ENCODE results near the gene MAGED1.

The MAGED1 gene

GRCh38 chrX:51892921-51893745 lies at the start of gene MAGED1:
Gene MAGED1, plus strand, starts transcription at chrX:51893623. Its CDS starts 682 bp downstream, at chrX:51894305.
- peak; percentile 63 for DNase-seq

GRCh38 chrX:51847463-51847862 lies 46.0 kb upstream of the MAGED1 start:
- DNase-seq, result no peak

- DNase-seq, result no peak
Measured at GRCh38 chrX:51851507-51852085, 41.8 kb upstream of the MAGED1 start.

- no peak for DNase-seq
Measured at GRCh38 chrX:51852096-51852495, 41.3 kb upstream of the MAGED1 start.

GRCh38 chrX:51852621-51853020 lies 40.8 kb upstream of the MAGED1 start:
- DNase-seq, result no peak

GRCh38 chrX:51853251-51853650 lies 40.2 kb upstream of the MAGED1 start:
- no peak for DNase-seq

GRCh38 chrX:51855698-51856097 lies 37.7 kb upstream of the MAGED1 start:
- no peak for DNase-seq

- no peak for DNase-seq
Measured at GRCh38 chrX:51857159-51857733, 36.2 kb upstream of the MAGED1 start.

GRCh38 chrX:51860679-51861078 lies 32.7 kb upstream of the MAGED1 start:
- no peak for DNase-seq

GRCh38 chrX:51862920-51863319 lies 30.5 kb upstream of the MAGED1 start:
- DNase-seq, result no peak

GRCh38 chrX:51866210-51866609 lies 27.2 kb upstream of the MAGED1 start:
- DNase-seq, result no peak

GRCh38 chrX:51867626-51868025 lies 25.8 kb upstream of the MAGED1 start:
- DNase-seq, result no peak

GRCh38 chrX:51870354-51870753 lies 23.1 kb upstream of the MAGED1 start:
- DNase-seq, result no peak

- no peak for DNase-seq
Measured at GRCh38 chrX:51874123-51874522, 19.3 kb upstream of the MAGED1 start.

- no peak for DNase-seq
Measured at GRCh38 chrX:51876441-51876840, 17.0 kb upstream of the MAGED1 start.

GRCh38 chrX:51878056-51878455 lies 15.4 kb upstream of the MAGED1 start:
- DNase-seq, result no peak

- no peak for DNase-seq
Measured at GRCh38 chrX:51889851-51890250, 3.6 kb upstream of the MAGED1 start.

GRCh38 chrX:51891245-51891644 lies 2.2 kb upstream of the MAGED1 start:
- DNase-seq, result no peak

GRCh38 chrX:51891821-51892551 lies 1.4 kb upstream of the MAGED1 start:
- no peak for DNase-seq

- DNase-seq, result no peak
Measured at GRCh38 chrX:51893931-51894696, 691 bp downstream of the MAGED1 start.

- no peak for DNase-seq
Measured at GRCh38 chrX:51894697-51895336, 1.4 kb downstream of the MAGED1 start.

GRCh38 chrX:51896626-51897025 lies 3.2 kb downstream of the MAGED1 start:
- DNase-seq, result no peak
